HFF-Myc (cell line): Measurements from ENCODE around the gene CHTF18.

Experiments used
- DNase-seq: peaks from one replicate; pipeline ENCODE4 v3.0.0-alpha.2; 2011; ENCODE audit warnings: low read depth; ENCODE audit errors: extremely low read depth
- H3K4me3 ChIP-seq: replicated peaks from 2 replicates; pipeline ENCODE4 v1.5.1; 2011; ENCODE audit warnings: low read depth, mild to moderate bottlenecking, control low read depth, low read length
- TF ChIP-seq, protein P1 (sequence below): IDR thresholded peaks from 2 replicates; pipeline ENCODE4 v1.5.1; 2012; ENCODE audit warnings: mild to moderate bottlenecking, low read depth, low read length, control low read depth; ENCODE audit errors: missing control alignments

CHTF18 gene

DNA sequence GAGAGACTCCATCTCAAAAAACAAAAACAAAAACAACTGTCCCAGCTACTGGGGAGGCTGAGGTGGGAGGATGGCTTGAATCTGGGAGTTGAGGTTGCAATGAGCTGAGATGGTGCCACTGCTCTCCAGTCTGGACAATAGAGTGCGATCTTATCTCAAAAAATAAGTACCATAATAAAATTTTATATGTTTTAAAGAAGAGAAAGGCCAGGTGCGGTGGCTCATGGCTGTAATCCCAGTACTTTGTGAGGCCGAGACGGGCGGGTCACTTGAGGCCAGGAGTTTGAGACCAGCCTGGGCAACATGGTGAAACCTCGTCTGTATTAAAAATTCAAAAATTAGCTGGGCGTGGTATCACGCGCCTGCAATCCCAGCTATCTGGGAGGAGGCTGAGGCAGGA, 11.6 kb upstream of the CHTF18 start:
- DNase-seq: no peak
- no peak overlapping the region for H3K4me3 ChIP-seq
- TF ChIP-seq, protein P1, sequence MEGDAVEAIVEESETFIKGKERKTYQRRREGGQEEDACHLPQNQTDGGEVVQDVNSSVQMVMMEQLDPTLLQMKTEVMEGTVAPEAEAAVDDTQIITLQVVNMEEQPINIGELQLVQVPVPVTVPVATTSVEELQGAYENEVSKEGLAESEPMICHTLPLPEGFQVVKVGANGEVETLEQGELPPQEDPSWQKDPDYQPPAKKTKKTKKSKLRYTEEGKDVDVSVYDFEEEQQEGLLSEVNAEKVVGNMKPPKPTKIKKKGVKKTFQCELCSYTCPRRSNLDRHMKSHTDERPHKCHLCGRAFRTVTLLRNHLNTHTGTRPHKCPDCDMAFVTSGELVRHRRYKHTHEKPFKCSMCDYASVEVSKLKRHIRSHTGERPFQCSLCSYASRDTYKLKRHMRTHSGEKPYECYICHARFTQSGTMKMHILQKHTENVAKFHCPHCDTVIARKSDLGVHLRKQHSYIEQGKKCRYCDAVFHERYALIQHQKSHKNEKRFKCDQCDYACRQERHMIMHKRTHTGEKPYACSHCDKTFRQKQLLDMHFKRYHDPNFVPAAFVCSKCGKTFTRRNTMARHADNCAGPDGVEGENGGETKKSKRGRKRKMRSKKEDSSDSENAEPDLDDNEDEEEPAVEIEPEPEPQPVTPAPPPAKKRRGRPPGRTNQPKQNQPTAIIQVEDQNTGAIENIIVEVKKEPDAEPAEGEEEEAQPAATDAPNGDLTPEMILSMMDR: no peak

DNA sequence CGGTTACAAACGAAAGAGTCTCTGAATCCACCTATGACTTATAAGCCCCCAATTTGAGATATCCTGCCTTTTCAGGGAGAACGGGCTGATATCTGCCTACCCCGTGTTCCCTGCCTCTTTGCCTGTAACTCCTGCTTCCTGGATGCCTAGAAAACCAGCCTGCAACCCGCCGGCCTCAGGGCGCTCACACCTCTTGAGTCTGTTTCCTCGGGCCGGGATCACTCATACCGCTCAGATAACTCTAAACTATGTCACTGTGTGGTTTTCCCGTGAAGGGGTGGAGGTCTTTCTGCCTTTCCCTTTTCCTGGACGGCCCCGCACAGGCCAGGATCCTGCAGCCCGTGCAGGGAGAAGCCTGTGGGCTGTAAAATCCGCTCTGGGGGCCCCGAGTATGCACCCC, 10.6 kb upstream of the CHTF18 start:
- DNase-seq: no peak
- TF ChIP-seq, protein P1: no peak
- H3K4me3 ChIP-seq: no peak overlapping the region

DNA sequence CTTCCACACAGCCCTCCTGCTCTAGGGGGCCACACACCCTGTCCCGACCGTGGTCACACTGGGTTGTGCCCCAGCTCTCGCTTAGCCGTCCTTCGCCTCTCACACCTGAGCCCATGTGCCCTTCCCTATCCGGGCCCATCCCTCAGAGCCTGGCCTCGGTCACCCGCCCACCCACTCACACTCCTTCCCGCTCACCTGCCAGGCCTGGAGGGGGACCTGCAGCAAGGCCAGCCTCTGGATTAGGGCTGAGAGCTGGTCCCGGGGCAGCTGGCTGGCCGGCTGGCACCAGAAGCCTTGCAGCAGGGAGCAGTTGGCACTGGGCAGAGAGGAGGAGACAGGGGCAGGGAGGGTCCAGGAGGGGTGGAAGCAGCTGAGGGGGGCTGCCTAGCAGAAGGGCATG, 10.0 kb upstream of the CHTF18 start:
- no peak for DNase-seq
- TF ChIP-seq, protein P1: no peak
- H3K4me3 ChIP-seq: no peak overlapping the region

DNA sequence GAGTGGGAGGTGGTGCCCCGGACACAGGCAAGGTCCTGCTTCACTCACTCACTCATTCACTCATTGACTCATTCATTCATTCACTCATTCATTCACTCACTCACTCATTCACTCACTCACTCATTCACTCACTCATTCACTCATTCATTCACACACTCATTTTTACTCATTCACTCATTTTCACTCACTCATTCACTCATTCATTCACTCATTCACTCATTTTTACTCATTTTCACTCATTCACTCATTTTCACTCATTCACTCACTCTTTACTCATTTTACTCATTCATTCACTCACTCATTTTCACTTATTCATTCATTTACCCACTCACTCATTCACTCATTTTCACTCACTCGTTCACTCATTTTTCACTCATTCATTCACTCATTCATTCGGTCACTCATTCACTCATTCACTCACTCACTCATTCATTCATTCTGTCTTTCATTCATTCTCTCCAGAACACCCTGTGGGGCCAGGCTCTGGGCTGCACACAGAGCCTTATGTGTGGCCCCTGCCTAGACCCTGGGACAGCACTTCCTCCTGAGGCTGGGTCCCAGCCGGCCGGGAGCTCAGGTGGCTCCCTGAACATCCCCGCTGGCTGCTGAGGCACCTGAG, 9.4 kb upstream of the CHTF18 start:
- TF ChIP-seq, protein P1: no peak
- no peak for DNase-seq
- H3K4me3 ChIP-seq: no peak overlapping the region

- TF ChIP-seq, protein P1: no peak
- DNase-seq: no peak
- H3K4me3 ChIP-seq: no peak overlapping the region
Observed at GRCh38 chr16:779561-779960, 8.9 kb upstream of the CHTF18 start.

- no peak for DNase-seq
- TF ChIP-seq, protein P1: no peak
- H3K4me3 ChIP-seq: no peak overlapping the region
Observed at GRCh38 chr16:780296-780695, 8.1 kb upstream of the CHTF18 start.

DNA sequence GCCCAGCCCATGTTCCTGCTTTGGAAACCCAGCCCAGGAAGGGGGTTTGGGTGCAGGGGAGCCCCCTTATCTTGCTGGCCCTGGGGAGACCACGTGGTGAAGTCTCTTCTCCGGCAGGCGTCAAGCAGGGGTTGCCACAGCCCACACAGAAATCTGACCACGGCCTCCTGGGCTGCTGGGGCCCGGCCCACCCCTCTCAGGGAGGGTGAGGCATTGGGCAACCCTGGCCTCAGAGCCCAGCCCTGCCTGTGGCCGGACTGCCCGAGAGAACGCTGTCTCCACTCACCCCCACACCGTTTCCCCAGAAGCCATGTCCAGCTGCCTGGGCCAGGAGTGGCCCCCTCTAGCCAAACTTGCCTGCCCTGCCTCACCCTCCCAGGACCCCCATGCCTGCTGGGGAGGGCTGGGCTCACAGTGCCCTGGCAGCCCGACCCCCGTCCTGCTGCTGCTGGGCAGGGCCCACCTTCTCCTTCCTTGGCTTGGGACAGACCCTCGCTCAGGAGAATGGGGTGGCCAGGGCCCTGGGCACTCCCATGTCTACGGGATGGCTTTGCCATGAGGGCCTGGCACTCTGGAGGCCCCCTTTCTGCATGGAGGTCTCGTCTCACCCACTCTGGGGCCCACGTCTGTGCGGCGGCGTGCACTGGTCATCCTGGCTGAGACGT, 6.9 kb upstream of the CHTF18 start:
- TF ChIP-seq, protein P1: no peak
- DNase-seq: no peak
- H3K4me3 ChIP-seq: no peak overlapping the region
